Fibroblast of upper back skin (primary cell): ENCODE measurements around the gene BRWD1.

Experiments used
- DNase-seq: peaks from one replicate; pipeline ENCODE4 v3.0.0-alpha.2; 2013

BRWD1 gene

DNA sequence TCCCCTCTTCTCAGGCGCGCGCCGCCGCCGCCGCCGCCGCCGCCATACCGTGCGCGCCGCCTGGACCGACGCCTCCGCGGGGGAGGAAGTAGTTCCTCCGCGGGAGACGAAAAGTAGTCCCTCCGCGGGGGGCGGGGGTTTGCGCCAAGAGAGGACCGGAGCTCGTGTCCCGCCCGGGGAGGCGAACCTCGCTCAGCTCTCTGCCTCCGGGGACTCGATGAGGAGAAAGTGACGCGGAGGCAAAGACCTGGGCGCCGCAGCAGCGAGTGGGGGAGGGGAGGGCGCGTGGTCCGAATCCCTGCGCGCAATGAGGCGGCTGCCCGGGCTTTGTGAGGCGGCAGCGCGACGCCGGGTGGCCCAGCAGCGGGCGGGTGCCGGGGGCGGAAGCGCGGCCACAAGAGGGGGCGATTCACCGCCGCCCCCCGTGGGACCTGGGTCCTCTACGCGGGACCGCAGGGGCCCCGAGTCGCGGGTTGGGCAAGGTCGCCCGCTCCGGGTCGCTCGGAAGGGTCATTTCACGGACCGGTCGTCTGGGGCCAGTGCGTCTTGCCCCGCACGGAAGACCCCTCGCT, at the start of gene BRWD1:
BRWD1 (minus strand) TSS at position 62 of the 572 bp plus-strand sequence. CDS start 141 bp downstream, outside the sequence.
- peak; percentile 82 for DNase-seq

DNA sequence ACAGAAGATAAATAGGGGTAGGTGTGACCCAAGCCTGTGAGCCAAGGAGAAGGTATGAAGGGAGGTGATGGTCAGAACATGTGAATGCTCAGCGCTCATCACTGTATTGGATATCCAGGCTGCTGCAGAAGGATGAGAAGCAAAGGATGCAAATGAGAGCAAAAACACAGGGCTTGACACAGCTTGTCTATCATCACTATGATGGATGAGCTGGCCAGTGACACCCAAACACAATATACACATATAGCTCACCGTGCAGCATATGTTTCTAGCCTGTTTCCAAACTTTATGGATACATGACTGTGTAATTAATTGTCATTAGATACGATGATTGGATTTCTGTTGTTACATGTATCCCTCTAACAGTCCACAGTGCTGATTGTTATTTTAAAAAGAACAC, 49.3 kb upstream of the BRWD1 start:
- no peak for DNase-seq

DNA sequence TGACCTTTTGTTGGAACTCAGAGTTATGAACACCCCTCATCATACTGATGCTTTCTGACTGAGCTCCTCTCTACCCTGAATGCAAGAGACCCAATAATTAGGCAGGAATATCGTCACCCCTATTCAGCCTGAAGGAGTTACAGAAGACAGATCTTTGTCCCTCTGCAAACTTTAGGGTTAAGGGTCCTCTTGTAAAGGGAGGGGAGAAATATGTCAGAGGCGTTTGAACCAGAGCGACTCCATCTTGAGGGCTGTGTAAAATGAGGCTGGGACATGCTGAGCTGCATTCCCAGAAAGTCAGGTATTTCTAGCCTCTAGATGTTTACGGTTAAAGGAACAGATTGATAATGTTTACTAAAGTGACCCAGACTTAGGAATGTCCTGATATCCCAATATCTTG, 46.0 kb upstream of the BRWD1 start:
- no peak for DNase-seq

DNA sequence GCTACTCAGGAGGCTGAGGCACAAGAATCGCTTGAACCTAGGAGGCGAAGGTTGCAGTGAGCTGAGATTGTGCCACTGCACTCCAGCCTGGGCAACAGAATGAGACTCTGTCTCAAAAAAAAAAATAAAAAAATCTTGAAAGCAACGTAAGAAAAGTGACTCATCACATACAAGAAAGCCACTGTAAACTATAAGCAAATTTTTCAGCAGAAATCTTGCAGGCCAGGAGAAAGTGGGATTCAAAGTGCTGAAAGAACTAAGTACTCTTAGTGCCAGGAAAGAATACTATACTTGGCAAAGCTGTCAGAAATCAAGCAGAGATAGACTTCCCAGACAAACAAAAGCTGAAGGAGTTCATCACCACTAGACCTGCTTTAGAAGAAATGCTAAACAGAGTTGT, 39.9 kb upstream of the BRWD1 start:
- peak; percentile 13 for DNase-seq

DNA sequence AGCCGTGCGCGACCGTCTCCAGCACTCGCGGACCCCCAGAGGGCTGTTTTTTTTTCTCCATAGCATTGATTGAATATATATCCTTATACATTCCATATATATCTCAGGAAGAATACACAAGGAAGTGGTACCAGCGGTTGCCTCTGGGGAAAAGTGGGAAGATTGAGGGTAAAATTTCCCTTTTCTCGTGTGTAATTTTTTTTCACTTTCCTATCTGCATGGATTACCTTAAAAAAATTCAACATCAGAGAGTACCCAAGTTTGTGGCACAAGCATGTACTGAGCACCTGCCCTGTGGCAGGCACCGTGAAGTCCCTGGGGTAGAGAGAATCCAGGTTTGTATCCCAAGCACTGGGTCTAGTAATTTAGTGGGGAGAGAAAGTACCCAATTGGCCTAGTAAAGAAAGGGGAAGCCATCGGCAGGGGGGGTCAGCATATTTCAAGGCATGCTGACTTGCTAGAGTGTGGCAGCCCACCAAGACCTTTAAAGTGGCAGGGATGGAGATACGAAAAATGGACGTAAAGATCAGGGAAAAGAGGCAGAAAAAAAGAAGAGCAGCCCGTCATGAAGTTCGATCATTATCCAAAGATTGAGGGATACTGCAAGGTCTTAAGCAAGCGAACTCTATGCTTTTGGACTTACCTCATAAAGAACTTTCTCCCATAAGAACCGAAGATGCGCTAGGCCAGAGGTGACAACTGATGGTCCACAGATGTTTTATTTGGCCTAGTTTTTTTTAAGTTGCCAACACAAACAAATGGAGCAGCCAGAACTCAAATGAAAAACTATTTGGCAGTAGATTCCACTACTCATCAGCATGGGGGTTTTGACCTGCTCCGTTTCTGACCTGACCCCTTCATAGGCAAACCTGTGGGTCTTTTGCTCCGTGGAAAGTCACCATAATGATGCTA, 36.9 kb upstream of the BRWD1 start:
- no peak for DNase-seq

DNA sequence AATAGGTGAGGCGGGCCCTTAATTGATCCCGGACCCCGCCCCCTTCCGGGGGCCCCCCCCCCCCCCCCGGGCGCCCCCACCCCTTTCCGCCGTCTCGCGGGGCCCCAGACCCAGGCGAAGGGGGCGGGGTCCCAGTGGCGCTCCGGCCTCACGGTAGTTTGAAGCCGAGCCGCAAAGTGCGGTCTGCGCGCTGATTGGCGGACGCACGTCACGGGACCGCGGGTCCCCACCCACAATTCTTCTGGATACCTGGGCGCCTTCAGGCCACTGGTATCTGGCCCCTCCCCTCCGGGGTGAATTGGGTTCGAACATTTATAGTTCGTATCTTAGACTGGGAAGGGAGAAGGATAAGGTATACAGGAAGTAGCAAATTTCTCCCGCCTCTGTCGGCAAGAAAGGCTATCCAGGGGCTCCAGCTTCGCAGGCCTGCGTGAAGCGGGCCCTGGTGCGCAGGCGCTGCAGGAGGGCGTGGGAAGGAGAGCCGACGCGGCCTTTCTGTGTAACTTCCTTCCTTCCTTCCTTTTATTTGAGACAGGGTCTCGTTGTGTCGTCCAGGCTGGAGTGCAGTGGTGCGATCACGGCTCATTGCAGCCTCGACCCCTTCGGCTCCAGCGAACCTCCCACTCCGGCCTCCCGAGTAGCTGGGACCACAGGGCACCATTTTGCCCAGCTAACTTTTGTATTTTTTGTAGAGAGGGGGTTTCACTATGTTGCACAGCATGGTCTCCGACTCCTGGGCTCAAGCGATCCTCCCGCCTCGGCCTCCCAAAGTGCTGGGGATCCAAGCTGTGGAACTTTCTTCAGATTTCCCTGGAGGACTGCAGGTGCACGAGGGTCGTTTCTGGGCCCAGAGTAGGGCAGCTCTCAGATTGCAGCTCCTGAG, 36.0 kb upstream of the BRWD1 start:
- DNase-seq: peak; percentile 95

DNA sequence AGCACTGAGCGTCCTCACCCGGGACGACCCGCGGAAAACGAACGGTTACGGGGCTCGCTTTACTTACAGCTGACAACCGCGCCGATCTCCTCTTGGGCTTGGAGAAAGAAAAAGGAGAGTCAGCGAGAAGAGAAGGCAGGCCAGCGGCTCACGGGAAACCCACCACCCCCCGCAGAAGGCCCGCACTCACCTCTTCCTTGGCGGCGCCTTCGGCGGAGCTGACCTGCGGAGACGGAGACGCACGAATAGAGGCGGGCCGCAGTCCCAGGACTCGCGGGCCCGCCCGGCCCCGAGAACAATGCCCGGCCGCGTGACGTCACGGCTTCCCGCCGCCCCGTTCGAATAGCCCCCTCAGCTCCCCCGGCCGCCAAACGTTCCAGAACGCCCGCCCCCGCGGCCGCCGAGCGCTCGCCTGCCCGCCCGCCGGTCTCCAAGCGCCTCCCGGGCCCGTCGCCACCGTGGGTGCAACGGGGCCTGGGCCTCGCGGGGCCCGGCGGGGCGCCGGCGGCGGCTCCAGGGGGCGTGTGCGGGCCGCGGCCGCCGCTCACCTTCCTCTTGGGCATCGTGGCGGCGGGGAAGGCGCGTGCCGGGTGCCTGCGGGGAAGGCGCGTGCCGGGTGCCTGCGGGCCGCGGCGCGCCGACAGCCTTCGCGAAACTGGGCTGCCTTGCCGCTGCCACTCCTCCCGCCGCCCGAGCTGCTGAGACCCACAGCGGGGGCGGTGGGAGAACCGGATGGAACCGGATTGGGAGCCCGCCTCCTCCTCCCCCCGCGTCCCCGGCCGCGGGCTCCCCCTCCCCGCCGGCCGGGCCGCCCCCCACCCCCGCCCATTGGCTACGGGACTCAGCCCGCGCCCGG, 35.2 kb upstream of the BRWD1 start, which contains the start of gene HMGN1:
HMGN1 (minus strand) TSS at position 734 of the 856 bp plus-strand sequence; CDS start at position 563, 171 bp downstream.
- peak; percentile 90 for DNase-seq

DNA sequence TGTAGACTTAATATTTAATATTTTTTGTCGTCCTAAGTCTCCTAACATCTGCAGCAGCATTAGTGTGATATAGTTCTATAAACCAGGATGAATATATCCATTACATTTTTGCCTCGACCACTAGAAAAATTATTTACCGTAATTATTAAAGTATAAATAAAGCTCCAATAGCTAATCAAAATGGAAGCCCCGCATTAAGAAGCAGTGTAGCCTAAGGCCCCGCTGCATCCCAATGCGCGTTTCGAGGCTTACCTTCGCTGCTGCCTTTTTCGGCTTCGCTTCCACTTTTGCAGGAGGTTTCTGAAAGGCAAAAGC, 34.6 kb upstream of the BRWD1 start:
- peak; percentile 23 for DNase-seq

DNA sequence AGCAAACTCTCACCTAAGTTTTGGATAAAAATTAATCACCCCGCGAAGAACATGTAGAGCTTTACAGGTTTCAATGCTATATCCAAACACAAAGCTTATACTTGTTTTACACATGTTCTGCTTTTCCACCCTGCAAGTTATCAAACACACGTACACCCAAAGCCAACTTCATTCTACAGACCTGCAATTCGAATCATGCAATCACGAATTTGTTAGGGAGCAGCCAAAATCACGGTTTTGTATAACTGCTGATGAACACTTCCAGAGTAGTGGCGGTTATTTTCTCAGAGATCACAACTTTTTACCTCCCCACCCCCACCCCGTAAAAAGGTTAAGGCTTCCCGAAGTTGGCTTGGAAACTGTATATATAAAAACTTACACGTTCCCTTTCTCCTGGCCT, 34.1 kb upstream of the BRWD1 start:
- no peak for DNase-seq

DNA sequence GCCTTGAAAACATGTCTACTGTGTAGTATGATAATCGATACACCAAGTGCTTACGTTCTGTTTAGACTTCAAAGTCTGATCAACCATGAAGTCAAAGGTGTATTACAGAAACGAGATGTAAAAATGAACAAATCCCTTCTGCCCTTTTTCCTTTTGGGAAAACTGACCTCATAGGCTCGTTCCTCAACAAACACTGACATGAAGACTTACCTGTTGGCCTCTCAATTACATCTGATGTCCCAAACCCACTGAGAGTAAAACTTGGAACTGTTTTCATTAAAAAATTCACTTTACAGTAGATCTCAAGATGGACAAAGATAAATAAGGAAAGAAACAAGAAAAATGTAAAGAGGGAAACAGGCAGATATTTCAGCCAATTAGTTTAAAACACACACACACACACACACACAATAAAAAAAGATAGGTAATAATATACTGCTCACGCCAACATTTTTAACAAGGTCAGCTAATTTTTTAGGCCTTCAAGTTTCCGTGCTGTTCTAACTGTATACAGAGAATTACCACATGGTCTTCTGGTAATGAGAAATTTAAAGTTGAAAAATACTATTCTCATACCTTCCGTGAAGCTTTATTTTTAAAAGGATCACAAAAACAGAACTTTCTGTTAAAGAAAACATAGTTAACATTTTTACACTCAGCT, 33.4 kb upstream of the BRWD1 start:
- no peak for DNase-seq

DNA sequence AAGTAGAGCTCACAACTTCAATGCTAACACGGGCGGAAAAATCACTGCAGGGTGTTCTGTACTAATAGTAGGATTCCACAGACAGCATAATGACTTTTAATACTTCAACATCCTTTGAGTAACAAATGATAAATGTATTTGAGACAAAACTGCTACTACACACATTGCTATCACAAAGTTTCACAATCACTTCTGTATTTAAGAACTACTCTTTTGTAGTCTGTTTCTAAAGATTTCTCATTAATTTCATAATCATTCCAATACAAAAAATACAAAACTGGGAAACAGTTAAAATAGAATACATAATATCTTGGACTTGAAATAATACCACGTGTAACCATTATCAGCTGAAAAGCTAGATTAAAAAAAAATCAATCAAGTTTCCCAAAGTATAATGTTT, 32.8 kb upstream of the BRWD1 start:
- no peak for DNase-seq

DNA sequence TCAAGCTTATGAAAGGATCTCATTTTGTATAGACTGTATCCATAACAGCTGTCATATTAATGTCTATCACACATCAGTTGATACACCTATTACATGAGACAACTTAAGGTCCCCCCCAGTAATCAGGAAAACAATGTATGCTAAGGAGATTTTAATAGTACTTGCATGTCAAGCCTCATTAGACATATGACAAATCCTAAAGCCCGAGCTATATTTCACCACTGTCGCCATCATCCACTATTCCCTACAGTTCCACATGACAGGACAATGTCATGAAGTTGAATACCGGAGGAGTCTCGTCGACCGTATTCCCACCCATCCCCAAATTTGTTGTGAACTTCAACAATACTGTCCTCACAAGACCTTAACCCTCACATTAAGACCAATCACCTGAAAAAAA, 32.0 kb upstream of the BRWD1 start:
- no peak for DNase-seq

DNA sequence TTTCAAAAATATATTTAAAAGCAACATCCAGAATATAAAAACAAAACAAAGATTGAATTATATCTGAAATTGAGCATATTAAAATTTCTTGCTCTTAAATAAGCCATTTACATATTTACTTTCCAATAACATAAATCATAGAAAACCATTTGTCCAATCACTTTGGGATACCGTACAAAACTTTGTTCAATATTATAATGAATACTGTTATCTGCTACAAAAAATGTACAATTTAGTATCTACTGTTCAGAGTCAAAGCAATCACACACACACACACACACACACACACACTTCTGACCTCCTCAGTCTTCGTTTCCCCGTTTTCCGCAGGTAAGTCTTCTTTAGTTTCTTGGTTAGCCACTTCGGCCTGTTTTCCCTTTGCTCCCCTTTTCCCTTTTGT, 31.4 kb upstream of the BRWD1 start:
- no peak for DNase-seq

DNA sequence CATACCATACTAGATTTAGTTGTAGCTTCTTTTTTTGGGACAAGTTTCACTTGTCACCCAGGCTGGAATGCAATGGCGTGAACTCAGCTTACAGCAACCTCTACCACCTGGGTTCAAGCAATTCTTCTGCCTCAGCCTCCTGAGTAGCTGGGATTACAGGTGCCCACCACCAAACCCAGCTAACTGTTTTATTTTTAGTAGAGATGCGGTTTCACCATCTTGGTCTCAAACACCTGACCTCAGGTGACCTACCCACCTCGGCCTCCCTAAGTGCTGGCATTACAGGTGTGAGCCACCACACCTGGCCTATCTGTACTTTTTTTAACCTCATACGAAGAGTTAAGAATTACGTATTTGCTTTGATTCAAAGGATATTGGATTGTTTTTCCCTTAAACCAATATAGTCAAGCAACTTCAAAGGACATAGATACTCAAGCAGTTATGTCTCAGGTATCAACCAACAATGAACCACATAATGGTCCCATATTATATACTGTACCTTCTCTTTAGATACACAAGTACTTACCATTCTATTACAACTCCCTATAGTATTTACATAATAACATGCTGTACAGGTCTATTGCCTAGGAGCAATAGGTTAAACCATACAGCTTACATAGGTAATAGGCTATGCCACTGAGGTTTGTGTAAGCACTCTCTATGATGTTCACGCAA, 28.0 kb upstream of the BRWD1 start:
- no peak for DNase-seq

DNA sequence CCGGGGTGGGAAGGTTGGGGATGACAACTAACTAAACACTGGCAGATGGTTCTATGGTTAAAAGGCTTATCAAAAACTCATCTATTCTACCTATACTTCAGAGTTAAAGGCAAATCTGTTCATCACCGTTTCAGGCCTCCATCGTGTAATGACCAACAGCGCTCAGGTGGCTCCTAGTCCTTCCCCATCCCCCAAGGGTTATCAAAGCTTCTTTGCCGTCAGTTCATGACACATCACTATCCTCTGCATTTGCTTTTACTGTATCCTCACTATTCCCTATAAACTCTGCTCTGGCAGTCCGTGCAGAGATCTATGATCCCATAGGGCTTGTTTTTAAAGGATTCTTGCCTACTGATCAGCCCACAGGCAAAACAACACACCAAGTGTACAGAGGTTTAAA, 27.3 kb upstream of the BRWD1 start:
- no peak for DNase-seq

DNA sequence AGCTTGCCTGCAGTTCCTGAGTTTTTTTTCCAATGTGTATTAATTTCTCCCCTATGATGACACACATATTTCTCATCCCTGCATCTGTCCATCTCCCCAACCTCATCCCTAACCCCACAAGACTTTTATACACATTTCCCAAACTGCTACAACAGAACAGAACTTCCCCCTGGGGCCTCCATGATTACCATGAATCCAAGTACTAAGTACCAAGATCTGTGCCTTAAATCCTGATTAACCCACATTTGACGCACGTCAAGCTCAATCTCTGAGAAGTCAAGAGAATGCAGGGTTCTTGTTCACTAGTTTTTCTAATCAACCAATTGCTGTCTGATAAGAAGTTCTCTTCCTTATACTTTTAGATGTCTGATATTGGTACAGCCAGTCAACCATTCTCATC, 25.8 kb upstream of the BRWD1 start:
- no peak for DNase-seq

DNA sequence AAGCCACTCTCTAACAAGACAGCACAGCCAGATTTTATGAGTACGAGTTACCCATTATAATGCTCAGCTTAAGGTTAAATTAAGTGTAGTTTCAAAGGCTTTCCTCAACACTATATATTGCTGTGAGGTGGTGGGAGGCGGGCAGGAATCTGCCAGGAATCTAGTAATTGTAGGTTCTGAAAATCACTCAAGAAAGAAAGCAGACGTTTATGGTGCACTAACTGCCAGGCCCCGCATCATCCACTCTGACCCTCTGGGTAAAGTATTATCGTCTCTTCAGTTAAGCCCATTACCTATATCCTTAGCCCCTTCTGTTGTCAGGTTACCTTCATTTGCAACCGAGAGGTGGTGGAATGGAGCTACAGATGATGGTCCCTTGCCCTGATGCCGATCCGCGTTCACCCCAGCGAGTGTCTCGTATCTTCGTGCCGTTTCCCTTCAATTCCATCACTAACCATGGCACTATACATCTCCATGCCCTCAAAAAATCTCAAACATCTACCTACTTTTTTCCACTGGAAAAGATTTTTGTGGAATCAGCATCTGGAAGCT, 23.1 kb upstream of the BRWD1 start:
- no peak for DNase-seq

DNA sequence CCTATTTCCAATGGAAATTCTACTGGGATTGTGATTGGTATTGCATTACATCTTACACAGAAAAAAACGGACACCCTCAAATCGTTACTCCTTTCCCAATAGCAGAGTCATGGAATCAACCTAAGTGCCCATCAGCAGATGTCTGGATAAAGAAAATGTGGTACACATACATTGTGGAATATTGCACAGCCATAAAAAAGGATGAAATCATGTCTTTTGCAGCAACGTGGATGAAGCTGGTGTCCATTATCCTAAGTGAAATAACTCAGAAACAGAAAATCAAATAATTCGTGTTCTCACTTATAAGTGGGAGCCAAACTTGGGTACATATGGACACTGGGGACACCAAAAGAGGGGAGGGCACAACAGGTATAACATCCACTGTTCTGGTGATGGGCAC, 21.2 kb upstream of the BRWD1 start:
- no peak for DNase-seq

DNA sequence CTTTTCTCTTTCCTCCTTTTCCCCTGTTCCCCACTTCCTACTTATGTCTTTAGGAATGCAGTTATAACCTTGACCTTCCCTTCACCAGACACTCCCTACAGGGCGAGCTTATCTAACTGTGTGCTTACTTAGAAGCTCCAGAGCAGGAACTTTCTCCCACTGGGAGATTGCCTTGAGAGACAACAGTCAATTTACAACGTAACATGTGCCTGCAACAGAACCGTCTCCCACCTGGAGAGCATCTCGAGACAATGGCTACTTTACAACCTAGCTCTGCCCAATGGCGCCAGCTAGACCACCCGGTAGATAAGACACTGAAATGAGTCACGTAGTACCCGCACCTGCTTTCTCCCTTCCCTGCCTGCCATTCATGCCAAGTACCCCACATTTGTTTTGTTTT, 18.7 kb upstream of the BRWD1 start:
- DNase-seq: no peak

DNA sequence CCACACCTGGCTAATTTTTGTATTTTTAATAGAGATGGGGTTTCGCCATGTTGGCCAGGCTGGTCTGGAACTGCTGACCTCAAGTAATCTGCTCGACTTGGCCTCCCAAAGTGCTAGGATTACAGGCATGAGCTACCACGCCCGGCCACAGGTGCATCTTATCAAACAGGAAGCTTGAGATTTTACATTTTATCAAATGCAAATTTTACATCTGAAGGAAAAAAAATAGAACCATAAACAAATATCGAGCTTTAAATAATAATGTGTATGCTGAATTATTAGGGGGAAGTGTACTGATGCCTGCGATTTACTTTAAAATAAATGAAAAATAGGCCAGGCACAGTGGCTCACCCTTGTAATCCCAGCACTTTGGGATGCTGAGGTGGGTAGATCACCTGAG, 16.6 kb upstream of the BRWD1 start:
- no peak for DNase-seq

DNA sequence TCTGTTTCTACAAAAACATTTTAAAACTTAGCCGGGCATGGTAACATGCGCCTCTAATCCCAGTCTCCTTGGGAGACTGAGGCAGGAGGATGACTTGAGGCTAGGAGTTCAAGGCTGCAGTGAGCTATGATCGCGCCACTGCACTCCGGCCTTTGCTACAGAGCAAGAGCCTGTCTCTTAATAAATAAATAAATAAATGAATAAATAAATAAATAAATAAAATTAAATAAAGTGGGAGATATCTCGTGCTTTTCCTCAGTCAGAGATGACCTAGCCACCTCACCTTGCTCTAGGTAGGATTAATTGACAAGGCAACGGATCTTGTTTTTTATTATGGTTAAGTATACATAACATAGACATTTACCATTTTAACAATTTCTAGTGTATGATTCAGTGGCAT, 14.3 kb upstream of the BRWD1 start:
- DNase-seq: no peak
